Kidney tubule cell (primary cell): ENCODE data around the gene RABGAP1L.

Experiments used
- DNase-seq: peaks from one replicate; pipeline ENCODE4 v3.0.0-alpha.2; 2018; ENCODE audit warnings: low spot score

RABGAP1L gene

DNA sequence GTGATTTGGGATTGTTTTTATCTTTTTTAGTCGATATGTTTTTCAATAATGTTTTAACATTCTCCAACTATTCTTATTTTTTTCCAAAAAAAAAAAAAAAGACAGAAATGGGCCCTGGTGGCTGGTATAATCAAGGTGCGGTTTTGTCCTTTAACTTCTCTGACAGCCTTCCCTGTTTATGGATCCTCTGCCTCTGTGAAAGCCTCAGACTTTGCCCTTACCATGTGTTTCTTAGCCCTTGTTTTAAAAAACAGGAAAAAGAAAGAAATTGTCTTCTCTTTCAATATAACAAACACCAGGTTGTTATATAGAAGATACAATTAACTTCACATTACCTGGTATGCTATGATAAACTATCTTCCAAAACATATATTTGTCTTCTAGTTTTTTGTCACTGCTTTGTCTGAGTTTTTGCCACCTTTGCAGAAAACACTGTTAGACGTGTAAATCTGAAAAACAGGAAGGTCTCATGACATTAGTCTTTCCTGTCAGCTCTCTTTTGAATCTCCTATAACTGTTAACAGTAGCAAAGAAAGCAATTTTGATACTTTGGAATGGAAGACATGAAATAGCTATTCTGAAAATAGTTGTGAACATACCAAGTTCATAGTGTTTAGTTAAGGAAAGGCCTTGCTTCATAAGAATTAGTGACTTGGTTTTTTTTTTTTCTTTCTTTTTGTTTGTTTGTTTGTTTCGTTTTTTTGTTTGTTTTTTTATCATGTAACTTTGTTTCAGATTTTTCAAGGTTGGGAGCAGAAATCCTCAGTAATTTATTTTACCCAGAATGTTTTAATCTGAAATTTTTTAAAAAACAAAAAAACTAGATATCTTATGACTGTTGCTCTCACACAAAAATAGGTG is 808.8 kb downstream of the RABGAP1L start:
- no peak for DNase-seq

DNA sequence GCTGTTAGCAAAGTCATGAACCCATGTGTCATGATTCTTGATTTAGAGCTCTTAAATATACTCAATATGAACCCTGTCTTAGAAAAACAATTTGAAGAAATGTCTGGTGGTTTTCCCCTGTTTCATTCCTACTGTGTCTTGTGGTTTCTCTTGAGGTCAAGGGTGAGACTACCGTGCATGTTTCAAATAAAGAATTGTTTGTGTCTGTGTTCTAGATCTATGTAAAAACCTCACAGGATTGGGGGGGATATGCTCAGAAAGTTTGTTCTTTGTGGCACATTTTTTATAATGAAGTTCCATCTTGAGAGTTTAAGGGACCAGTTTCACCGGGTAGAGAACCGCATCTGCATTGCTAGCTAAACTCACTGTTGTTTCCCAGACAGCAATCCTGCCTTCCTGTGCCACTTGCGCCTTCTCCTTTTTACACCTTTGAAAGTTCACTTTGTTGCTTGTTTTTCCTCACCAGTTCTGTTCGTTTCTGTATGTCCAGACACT is 809.5 kb downstream of the RABGAP1L start:
- peak; percentile 84 for DNase-seq

DNA sequence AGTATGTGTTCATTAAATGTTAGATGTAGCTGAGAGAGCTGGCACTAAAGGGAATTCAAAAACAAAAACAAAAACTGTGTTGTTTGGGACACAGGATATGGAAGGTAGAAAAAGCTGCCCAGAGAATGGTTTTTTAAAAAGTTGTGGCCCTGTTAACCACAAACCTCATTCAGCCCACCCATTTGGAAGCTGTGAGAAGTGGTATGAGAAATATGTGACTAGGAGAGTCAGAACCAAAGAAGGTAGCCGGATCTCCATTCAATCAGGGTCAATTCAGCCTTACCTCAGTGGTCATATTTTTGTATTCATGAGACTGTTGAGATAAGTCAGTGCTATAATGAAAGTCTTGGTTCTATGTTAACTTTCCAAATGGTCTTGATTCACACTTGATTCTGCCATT is 810.7 kb downstream of the RABGAP1L start:
- peak; percentile 19 for DNase-seq

DNA sequence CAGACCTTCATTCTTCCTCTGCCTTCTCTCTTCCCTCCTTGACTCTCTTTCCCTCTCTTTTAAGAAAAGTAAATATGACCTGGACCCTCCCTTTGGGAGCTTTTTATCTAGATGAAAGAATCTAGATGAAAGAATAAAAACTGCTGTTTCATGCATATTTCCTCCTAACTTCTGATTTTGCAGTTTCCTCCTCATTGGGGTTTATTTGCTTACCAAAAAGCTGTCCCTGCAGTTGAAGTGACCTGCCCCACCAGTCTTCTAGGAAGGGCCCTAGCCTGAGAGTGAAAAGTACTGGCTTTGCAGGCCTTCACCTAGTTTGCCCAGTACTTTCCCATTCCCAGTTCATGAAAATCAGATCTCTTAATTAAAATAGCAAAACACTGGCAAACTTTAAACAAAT is 812.1 kb downstream of the RABGAP1L start:
- DNase-seq: no peak

DNA sequence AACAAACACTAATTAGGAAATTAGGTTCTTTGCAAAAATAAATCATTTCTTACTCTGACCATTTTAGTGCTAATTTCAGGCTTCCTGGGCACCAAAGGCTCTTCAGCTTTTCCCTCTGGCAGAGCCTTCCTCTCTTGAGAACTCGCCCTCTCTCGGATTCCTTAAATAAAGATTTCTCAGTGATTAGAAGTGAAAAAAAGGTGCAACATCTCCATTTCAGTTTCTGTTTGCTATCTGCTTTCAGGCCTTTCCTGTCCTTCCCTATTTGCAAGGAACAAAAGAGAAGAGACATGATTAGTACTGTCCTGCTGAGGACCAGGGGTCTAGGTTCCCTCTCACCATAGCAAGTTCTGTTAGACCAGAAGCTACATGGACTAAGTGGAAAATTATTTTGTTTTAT is 812.6 kb downstream of the RABGAP1L start:
- DNase-seq: no peak

DNA sequence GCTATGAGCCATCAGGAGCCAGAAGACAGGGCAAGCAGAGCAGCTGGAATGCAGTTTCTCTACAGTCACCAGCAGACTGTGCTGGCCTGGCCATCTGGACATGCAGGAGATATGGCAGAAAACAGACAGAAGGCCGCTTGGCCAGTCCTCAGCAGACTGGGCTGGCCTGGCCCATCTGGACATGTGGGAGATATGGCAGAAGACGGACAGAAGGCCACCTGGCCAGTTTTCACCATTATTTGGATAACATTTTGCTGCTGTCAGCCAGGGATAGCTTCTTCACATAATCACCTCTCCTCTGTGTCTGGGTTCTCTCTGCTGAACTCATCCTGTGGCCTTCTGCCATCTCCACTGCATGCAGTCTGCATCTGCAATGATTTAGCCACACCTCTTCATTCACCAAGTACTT is 815.4 kb downstream of the RABGAP1L start:
- no peak for DNase-seq

DNA sequence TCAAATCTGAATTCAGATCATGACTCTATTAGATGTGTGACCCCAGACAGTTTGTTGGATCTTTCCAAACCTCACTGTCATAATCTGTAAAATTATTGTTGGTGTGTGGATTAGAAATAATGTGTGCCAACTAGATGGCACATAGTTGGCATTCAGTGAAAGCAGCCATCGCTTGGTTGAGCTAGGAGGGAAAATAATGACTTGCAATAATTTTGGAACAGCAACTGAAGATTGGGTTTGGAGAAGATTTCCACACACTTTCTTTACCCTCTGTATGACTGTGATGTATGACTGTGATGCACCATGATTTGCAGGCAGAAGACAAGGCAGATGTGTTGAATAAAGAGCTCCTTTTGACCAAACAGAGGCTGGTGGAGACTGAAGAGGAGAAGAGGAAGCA is 816.4 kb downstream of the RABGAP1L start:
- no peak for DNase-seq

DNA sequence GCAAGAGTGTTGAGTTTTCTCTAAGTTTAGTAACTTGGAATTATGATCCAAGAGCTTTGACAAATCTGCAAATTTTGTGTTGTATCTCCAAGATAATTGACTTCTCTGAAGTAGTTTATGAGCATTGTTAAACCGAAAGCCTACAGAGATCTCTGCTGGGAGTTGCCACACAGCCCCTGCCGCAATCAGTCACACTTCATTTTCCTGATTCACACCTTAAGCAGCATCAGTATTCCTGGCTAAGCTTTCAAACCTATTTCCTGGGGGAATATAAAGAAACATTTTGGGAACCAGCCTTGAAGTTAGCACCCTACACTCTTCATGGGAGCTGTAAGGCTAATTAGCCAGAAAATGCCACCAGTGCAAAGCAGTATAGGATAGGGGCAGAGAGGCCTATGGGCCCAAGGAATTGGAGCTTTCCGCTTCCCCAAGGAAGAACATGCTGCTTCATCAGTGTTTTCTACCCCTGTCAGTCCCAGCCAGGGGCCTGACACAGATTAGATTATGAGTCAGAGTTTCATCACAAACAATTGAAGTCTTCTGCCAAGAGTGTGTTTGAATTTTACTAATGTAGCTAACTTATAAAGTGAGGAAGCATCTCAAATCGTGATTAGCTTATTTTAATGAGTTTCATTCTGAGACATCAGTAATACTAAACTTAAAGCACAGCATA is 817.3 kb downstream of the RABGAP1L start:
- peak; percentile 60 for DNase-seq

DNA sequence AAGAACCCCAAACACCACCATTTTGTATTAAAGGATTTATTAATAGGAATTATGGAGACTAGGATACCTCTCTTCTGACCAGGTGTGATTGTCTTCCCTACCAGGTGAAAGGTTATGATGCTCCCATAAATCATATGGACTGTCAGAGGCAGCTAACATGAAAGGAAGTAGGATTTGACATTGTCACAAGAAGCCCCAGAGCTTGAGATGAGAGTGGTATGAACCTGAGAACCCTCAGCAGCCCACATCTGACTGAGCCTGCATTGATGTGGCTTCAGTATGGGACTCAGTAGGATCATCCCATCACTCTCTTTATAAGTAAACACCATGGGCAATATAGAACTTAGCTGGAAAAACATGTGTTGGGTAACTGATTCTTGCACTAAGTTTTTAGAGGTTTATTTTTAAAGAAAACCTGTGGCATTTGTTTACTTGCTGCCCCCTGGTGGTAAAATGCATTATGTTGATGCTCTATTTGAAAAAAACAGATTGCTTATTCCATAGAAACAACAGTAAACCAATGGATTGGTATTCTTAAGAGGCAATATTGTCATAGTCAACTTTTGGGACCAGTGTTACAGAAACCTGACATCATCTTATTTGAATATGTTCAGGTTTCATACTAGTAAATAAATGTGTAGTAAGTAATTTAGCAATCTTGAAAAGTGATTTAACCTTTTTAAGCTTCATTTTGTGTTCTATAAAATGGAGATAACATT is 823.8 kb downstream of the RABGAP1L start:
- peak; percentile 54 for DNase-seq

DNA sequence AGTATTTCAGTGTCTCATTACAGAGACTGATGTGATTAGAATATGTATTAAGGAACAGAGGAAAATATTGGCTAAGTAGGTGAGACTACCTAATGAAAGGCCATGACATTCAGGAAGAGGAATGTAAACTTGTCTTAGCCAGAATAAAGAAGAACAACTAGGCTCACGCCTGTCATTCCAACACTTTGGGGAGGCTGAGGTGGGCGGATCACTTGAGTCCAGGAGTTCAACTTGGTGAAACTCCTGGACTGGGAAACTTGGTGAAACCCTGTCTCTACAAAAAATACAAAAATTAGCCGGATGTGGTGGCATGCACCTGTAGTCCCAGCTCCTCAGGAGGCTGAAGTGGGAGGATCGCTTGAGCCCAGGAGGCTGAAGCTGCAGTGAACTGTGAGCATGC is 825.6 kb downstream of the RABGAP1L start:
- DNase-seq: no peak

DNA sequence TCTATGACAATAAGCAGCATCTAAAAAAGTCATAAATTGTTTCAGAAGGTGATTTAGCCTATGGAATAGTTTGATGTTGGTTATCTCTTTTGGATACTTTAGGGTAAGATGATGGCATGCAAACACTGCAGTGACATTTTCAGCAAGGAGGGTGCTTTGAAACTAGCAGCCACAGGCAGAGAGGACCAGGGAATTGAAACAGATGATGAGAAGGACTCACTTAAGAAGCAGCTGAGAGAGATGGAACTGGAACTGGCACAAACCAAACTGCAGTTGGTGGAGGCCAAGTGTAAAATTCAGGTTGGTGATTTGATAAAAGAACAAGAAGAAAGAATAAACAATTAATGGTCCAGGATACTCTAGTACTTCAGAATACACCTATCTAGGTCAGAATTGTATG is 829.2 kb downstream of the RABGAP1L start:
- DNase-seq: no peak

DNA sequence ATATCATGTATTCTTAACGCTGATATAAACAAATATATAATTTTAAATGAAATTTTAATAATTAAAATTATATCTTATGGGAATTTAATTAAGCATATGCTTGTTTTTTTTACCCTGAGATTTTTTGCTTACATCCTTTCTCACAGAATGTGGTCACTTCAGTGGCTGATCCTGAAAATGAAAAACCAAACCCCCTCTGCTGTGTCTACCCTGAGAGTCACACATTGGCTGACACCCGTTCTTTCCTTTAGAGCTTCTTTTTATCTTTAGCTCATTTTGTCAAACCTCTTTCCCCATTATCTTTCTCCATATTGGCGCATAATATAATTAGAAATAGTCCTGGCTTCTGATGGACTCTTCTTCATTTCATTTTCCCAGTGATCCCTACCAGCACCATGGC is 829.7 kb downstream of the RABGAP1L start:
- DNase-seq: no peak

DNA sequence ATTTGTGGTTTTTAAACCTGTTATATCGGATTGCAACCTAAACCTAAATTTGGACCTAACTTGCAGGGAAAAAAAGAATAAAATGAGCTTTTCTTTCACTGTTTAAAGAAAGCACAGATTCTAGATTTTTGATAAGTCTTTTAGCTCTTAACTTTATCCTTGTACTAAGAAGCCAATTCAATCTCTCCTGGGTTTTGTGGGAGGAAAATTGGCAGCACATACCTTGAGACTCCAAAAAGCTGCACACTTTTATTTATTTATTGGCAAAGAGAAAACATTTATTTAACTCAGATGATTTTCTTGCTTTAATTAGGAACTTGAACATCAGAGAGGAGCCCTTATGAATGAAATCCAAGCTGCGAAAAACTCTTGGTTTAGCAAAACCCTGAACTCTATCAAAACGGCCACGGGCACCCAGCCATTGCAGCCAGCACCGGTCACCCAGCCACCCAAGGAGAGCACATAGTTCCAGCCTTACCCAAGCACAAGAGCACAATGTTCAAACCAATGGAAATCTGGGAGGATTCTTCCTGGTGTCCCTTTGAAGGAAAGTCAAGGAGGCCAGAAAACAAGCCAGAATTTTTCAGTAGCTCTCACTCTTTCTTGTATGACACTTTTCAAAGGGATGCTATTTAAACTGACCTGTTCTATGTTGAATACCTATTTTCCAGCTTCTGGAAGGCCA is 830.4 kb downstream of the RABGAP1L start:
- DNase-seq: no peak

DNA sequence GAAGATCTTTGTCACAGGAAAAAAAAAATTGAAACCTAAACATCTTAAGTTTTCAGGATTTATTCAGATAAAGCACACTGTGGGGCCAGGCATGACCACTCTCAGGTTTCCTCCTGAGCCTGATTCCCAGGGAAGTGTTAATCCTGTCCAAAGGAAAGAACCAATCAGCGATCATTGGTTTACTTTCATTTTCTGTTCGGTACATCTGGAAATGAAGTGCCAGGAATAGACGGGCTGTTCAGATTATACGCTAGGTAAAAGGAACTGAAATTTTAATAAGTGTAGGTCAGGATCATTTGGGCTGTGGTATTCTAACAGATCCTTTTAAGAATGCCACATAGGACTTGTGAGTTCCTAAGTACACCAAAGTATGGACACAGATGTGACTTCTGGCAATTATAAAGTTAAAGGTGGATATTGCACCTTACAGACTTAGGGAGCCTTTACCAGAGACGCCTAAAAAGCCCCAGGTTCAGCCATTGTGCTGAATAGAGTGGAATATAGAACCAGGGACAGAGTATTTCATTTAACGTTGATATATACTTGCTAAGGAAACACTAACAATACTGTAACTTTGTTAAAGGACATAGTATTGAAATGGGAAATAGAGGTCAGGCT is 831.2 kb downstream of the RABGAP1L start:
- DNase-seq: peak; percentile 55

DNA sequence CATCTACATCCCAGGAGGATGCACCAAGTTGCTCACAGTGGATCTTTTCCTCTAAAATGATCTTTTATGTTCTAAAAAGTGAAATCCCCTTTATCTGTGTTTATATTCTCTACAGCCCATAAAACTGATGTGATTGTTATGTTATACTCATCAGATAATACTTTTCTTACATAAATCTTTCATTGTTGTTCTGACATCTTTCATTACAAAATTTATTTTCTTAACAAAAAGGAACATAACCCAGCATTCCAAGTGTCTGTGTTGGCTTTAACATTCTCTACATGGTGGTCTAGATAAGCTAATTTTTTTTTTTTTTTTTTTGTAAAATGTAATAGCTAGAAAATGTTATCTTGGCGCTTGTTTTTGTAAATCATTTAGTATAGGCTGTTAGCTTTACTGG is 832.2 kb downstream of the RABGAP1L start:
- DNase-seq: no peak

DNA sequence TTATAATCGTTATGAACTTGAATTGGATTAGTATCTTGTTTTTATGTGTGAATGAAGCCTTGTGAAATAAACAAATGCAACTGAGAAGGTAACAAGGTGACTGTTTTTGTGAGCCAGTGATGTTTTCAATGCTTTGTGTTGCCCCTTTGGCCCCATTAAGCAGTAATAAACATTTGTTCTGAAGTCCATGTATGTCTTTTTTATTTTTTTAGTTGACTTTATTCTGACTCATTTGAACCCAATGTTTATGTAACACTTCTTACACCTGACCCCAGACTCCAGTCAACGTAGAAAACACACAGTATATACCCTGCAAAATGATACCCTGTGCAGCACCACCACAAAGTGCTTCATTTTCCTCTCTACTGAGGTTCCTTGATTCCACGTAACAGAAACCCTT is 835.8 kb downstream of the RABGAP1L start:
- DNase-seq: no peak

DNA sequence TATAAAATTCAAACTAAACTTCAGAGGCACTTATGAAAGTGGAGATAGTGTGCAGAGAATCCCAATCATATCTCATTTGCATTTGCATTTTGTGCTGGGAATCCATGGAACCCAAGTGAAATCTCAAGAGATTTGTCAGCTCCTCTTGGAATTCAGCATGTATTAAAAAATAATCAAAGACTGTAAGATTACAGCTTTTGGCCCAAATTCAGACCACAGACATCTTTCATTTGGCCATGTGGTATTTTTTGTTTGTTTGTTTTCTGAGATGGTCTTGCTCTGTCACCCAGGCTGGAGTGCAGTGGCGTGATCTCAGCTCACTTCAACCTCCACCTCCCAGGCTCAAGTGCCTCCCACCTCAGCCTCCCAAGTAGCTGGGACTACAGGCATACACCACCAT is 836.6 kb downstream of the RABGAP1L start:
- no peak for DNase-seq

DNA sequence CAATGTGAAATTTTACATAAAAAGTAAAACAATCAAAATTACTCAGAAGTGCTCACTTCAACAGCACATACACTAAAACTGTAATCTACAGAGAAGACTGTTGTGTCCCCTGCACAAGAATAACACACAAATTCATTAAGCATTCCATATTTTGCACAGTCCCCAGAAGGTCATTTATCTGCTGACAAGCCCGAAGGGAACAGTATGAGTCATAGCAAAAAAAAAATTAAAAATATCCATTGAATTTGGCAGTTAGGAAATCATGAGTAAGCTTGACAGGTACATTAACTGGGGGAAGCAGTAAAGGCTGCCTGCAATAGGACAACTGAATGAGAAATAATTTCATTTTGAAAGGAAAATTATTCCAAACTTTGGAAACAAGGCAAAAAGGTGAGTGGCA is 837.2 kb downstream of the RABGAP1L start:
- DNase-seq: peak; percentile 18

DNA sequence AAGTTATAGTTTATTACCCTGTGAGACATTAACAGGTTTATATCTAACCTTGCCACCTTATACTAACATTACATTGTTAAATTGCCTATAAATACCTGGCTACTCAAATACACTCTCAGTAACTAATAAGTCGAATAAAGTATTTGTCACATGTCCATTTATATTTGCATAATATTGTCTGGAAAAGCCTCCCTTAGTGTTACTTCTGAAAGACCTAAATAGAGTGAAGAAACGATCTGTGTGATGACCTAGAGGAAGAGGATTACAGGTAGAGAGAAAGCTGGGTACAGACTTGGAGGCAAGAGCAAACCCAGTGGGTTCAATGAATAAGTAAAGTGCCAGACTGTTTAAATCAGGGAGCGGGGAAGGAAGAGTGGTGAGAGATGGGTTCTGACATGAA is 837.7 kb downstream of the RABGAP1L start:
- no peak for DNase-seq

DNA sequence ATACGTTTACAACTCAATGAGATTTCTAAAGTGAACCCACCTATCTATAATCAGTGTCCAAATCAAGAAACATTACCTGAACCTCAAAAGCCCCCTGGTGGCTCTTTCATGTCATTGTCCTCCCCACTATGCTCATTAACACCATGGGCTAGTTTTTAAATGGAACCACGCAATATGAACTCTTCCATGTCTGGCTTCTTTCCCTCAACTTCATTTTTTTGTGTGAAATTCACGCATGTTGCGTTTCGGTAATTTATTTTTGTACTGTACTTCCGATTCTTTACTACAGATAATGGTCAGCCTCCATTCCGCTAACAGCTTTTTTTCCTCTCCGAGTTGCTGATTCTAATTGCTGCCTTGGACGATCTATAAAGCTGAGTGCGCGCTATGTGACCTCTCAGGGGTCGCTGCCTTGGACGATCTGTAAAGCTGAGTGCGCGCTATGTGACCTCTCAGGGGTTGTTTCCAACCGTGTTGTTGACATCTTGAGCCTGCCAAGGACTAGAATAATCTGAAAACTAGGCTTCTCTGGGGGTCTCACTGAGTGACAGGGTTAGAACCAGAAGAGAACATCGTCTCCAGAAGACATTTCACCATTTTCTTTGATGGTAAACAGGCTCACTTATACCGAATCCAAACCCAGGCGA is 839.4 kb downstream of the RABGAP1L start:
- DNase-seq: peak; percentile 75
